Astrocyte (in vitro differentiated cells and primary cell): ENCODE measurements around the gene SSBP1. TPM values are rescaled to one million over a fixed set of nuclear protein-coding genes. Genes with fewer than 3 reads are reported as not detected.

Source experiments
- DNase-seq: peaks from one replicate; pipeline ENCODE4 v3.0.0-alpha.2; 2010; ENCODE audit warnings: low read depth
- FAIRE-seq: peaks from 2 replicates; lab custom pipeline; 2011; peaks lifted over from hg19 to GRCh38; lab: Jason Lieb, UNC
- H2AFZ ChIP-seq: 2 replicates; pipeline ENCODE4 v1.6.0; 2012; ENCODE audit warnings: low read depth, low read length, inconsistent platforms
- H3K27ac ChIP-seq: 2 replicates; pipeline ENCODE4 v1.5.1; 2011; ENCODE audit warnings: low read depth, low read length, inconsistent platforms
- H3K27me3 ChIP-seq: 2 replicates; pipeline ENCODE4 v1.6.0; 2011; ENCODE audit warnings: low read length, inconsistent platforms; ENCODE audit not compliant: insufficient read depth
- H3K36me3 ChIP-seq: 2 replicates; pipeline ENCODE4 v1.5.1; 2011; ENCODE audit warnings: low read length, inconsistent platforms; ENCODE audit not compliant: insufficient read depth
- H3K4me1 ChIP-seq: 2 replicates; pipeline ENCODE4 v1.5.1; 2011; ENCODE audit warnings: low read length, inconsistent platforms; ENCODE audit not compliant: insufficient read depth
- H3K4me2 ChIP-seq: 2 replicates; pipeline ENCODE4 v1.6.0; 2012; ENCODE audit warnings: low read length, inconsistent platforms
- H3K4me3 ChIP-seq: 2 replicates; pipeline ENCODE4 v1.5.1; 2011; ENCODE audit warnings: low read depth, mild to moderate bottlenecking, low read length, inconsistent platforms; ENCODE audit not compliant: insufficient read depth
- H3K79me2 ChIP-seq: 2 replicates; pipeline ENCODE4 v1.6.0; 2012; ENCODE audit warnings: mild to moderate bottlenecking, low read length, inconsistent platforms; ENCODE audit not compliant: insufficient read depth
- H3K9ac ChIP-seq: 2 replicates; pipeline ENCODE4 v1.6.0; 2012; ENCODE audit warnings: mild to moderate bottlenecking, low read length, inconsistent platforms
- H3K9me3 ChIP-seq: 2 replicates; pipeline ENCODE4 v1.5.1; 2012; ENCODE audit warnings: low read depth, mild to moderate bottlenecking, low read length, inconsistent platforms; ENCODE audit not compliant: insufficient read depth
- H4K20me1 ChIP-seq: 2 replicates; pipeline ENCODE4 v1.6.0; 2012; ENCODE audit warnings: low read length, inconsistent platforms; ENCODE audit not compliant: insufficient read depth
- H3K27ac Mint-ChIP-seq: one replicate; pipeline ENCODE4 v1.8.0; 2021; ENCODE audit warnings: mild to moderate bottlenecking, mixed read lengths; ENCODE audit not compliant: unreplicated experiment
- H3K27me3 Mint-ChIP-seq: one replicate; pipeline ENCODE4 v1.8.0; 2021; ENCODE audit warnings: low read depth, mixed read lengths; ENCODE audit not compliant: unreplicated experiment
- H3K36me3 Mint-ChIP-seq: one replicate; pipeline ENCODE4 v1.8.0; 2021; ENCODE audit warnings: low read depth, mixed read lengths; ENCODE audit not compliant: unreplicated experiment
- H3K4me1 Mint-ChIP-seq: one replicate; pipeline ENCODE4 v1.8.0; 2021; ENCODE audit warnings: low read depth, mixed read lengths; ENCODE audit not compliant: unreplicated experiment
- H3K4me3 Mint-ChIP-seq: one replicate; pipeline ENCODE4 v1.8.0; 2021; ENCODE audit warnings: mild to moderate bottlenecking, moderate library complexity, mixed read lengths; ENCODE audit not compliant: unreplicated experiment
- H3K9me3 Mint-ChIP-seq: one replicate; pipeline ENCODE4 v1.8.0; 2021; ENCODE audit warnings: mild to moderate bottlenecking, mixed read lengths; ENCODE audit not compliant: unreplicated experiment
- EZH2 ChIP-seq: IDR thresholded peaks from 2 replicates; pipeline ENCODE4 v1.6.1; 2012; ENCODE audit warnings: mild to moderate bottlenecking, low read length, inconsistent platforms; ENCODE audit not compliant: insufficient read depth
- total RNA-seq: library from RNA; stranded (reverse); gene quantifications from 2 replicates; pipeline ENCODE4 v1.2.1, GENCODE V29; 2021
- TF ChIP-seq, protein P1 (sequence below): IDR thresholded peaks from 2 replicates; pipeline ENCODE4 v1.5.1; 2011; ENCODE audit warnings: low read depth, mild to moderate bottlenecking, inconsistent platforms, low read length, moderate library complexity; ENCODE audit not compliant: insufficient read depth

Gene SSBP1
- total RNA-seq, 1 donor from 2014 or later = 146 TPM

DNA sequence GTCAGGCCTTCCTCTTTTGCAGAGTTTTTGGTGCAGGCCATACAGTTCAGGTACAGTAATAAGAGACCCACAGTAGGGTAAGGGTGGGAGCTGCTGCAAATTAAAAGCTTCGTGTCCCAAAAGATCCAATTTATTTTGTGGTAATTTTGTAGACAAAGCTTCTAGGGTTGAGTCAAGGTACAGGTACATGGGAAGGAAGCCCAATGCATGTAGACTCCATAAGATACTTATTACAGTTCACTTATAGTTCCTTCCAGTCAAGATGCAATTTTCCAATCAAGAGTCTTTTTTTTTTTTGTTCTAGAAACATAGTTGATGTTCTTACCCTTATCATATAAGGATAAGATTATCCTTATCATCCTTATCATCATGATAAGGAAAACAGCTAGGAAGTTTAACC, 38.2 kb downstream of the SSBP1 start, which contains the start of gene TAS2R4:
Gene TAS2R4, plus strand, starts transcription at position 301 of the 400 bp plus-strand sequence. CDS start 1,815 bp downstream, outside the sequence.
- peaks cover 13% of the 10 kb centered on the region for H3K9me3 Mint-ChIP-seq
- H3K4me3 Mint-ChIP-seq = no peak within 1 kb of the TSS
- Histone ChIP-seq H3K79me2 (no peaks in the 10 kb centered on the region), H3K27me3 (no peaks in the 10 kb centered on the region), H3K27ac (no peak within 1 kb of the TSS), H3K9ac (no peak within 1 kb of the TSS), H3K36me3 (peaks cover 2% of the 10 kb centered on the region), H3K4me1 (no peaks in the 10 kb centered on the region), H3K4me2 (no peak within 1 kb of the TSS), H2AFZ (no peak within 1 kb of the TSS), H4K20me1 (no peaks in the 10 kb centered on the region), H3K4me3 (no peak within 1 kb of the TSS), H3K9me3 (no peaks in the 10 kb centered on the region)
- no peak within 1 kb of the TSS for H3K27ac Mint-ChIP-seq
- FAIRE-seq = no peak
- H3K27me3 Mint-ChIP-seq = no peaks in the 10 kb centered on the region
- no peak for DNase-seq
- peaks cover 29% of the 10 kb centered on the region for H3K36me3 Mint-ChIP-seq
- no peak for TF ChIP-seq EZH2
- TF ChIP-seq, protein P1, sequence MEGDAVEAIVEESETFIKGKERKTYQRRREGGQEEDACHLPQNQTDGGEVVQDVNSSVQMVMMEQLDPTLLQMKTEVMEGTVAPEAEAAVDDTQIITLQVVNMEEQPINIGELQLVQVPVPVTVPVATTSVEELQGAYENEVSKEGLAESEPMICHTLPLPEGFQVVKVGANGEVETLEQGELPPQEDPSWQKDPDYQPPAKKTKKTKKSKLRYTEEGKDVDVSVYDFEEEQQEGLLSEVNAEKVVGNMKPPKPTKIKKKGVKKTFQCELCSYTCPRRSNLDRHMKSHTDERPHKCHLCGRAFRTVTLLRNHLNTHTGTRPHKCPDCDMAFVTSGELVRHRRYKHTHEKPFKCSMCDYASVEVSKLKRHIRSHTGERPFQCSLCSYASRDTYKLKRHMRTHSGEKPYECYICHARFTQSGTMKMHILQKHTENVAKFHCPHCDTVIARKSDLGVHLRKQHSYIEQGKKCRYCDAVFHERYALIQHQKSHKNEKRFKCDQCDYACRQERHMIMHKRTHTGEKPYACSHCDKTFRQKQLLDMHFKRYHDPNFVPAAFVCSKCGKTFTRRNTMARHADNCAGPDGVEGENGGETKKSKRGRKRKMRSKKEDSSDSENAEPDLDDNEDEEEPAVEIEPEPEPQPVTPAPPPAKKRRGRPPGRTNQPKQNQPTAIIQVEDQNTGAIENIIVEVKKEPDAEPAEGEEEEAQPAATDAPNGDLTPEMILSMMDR = no peak
- H3K4me1 Mint-ChIP-seq = no peaks in the 10 kb centered on the region

DNA sequence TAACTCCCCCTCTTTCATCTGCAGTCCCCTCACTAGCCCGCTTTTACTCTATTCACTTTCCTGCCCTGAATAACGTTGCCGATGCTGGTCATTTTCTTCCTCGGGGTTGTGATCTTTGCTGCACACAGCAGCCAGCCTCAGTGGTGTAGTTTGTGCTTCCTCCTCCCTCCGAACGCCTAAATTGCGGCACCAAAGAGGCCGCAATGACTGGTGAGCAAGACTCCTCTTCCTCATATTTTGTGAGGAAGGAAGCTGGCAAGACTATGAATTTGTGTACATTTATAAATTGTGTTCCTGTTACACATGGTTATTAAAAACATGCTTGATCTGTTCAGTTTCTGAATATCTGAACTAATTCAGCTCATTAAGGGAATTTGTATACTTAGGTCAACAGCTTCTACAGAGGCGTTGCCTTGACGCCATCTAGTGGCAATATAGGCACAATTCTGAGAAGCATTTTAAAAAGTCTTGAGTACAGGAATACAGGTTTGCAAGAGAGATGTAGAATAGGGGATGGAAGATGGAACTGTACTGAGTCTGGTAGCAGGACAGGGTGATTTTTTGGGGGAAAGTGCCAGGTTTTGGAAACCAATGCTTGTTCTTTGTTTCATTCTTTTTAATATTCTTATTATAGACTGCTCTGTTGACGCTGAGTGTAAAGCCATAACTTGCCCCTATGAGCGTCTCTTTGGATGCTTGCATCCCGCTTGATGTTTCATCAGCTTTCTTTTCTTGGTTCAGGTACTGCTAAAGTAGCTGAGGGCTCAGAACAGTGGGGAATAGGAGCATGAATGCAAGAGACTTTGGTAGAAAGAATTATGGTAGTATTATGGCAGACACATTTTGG, 47.8 kb downstream of the SSBP1 start:
- Histone ChIP-seq H3K4me1 (no peaks in the 10 kb centered on the region), H3K4me2 (no peak overlapping the region), H3K9ac (no peak overlapping the region), H3K9me3 (no peaks in the 10 kb centered on the region), H3K4me3 (no peak overlapping the region), H2AFZ (no peak overlapping the region), H3K36me3 (no peaks in the 10 kb centered on the region), H4K20me1 (no peaks in the 10 kb centered on the region), H3K27ac (no peak overlapping the region), H3K79me2 (no peaks in the 10 kb centered on the region), H3K27me3 (no peaks in the 10 kb centered on the region)
- DNase-seq (peak; percentile 34), FAIRE-seq (no peak)
- H3K4me3 Mint-ChIP-seq = no peak overlapping the region
- H3K27ac Mint-ChIP-seq = no peak overlapping the region
- no peaks in the 10 kb centered on the region for H3K9me3 Mint-ChIP-seq
- no peaks in the 10 kb centered on the region for H3K4me1 Mint-ChIP-seq
- H3K27me3 Mint-ChIP-seq = no peaks in the 10 kb centered on the region
- H3K36me3 Mint-ChIP-seq = peaks cover 3% of the 10 kb centered on the region
- no peak for TF ChIP-seq EZH2
- TF ChIP-seq, protein P1 = peak; percentile 84

DNA sequence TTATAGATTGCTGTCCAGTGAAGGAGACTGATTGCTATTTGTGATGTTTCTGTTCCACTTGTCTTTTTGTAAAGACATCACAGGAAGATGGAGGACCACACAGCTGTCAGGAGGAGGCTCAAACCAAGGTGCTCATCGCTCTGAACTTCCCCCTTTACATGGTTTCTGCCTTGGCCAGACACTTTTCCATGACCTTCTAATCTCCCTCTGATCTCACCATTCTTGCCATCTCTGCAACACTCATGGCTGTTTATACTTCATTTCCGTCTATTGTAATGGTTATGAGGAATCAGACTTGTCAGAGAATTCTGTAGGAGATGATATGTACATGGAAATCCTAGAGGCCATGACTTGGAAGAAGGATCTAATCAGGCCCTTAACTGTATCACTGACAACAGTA, 50.1 kb downstream of the SSBP1 start:
- Mint-ChIP-seq H3K27me3 (no peaks in the 10 kb centered on the region), H3K4me1 (no peaks in the 10 kb centered on the region), H3K36me3 (peaks cover 6% of the 10 kb centered on the region), H3K27ac (no peak overlapping the region), H3K4me3 (no peak overlapping the region), H3K9me3 (no peaks in the 10 kb centered on the region)
- TF ChIP-seq, protein P1 = no peak
- TF ChIP-seq EZH2 = no peak
- no peak overlapping the region for H3K27ac ChIP-seq
- H3K9me3 ChIP-seq = no peaks in the 10 kb centered on the region
- no peaks in the 10 kb centered on the region for H3K4me1 ChIP-seq
- no peaks in the 10 kb centered on the region for H3K79me2 ChIP-seq
- DNase-seq (no peak), FAIRE-seq (no peak)
- no peaks in the 10 kb centered on the region for H4K20me1 ChIP-seq
- no peak overlapping the region for H2AFZ ChIP-seq
- no peaks in the 10 kb centered on the region for H3K27me3 ChIP-seq
- H3K36me3 ChIP-seq = no peaks in the 10 kb centered on the region
- no peak overlapping the region for H3K4me3 ChIP-seq
- H3K9ac ChIP-seq = no peak overlapping the region
- H3K4me2 ChIP-seq = no peak overlapping the region
